Esophagus muscularis mucosa (tissue), 3 donors: ENCODE data around the gene KCNJ15.
A peak's percentile ranks its signal among the peaks of the same experiment; 100 is the strongest.

ENCODE experiments used
- POLR2AphosphoS5 ChIP-seq, 2 donors: sonication (generic); formaldehyde crosslinking; IDR thresholded peaks; one replicate each; pipeline ENCODE4 v1.6.1; 2017; ENCODE audit warnings: antibody characterized with exemption in 2 of 2
- TF ChIP-seq, protein P1 (sequence below), 3 experiments: fragments of 200-600 bp in 2 of 3; fragments of 450-650 bp in 1 of 3; sonication (generic) in 2 of 3; IDR thresholded peaks; one replicate each; pipeline ENCODE4 v1.5.1; 2017 to 2019; ENCODE audit warnings: antibody characterized with exemption in 3 of 3, mild to moderate bottlenecking in 2 of 3, moderate library complexity in 1 of 3

DNA sequence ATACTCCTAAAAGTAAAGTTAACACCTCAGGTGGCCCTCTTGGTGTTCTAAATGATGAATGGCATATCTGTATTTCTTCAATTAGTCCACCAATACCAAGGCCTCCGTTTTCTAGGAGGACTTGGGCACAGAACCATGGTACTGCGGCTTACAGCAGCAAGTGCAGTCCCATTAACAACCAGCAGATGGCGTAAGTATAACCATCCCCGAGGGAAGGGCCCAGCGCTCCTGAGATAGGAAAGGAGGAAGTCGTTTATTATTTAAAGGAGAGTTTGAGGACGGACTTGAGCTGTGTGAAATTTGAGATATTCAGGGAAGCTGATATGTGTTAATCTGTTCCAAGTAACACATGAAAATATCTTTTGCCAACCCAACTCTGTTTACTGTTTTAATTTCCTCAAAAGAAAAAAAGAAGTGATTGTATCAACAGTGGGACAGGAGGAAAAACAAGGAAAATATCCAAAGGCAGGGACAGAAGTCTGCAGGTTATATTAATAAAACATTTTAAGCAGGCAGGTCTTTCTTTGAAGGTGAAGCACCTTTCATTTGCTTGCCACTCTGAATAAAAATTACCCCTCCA is 37.7 kb upstream of the KCNJ15 start:
- TF ChIP-seq, protein P1, sequence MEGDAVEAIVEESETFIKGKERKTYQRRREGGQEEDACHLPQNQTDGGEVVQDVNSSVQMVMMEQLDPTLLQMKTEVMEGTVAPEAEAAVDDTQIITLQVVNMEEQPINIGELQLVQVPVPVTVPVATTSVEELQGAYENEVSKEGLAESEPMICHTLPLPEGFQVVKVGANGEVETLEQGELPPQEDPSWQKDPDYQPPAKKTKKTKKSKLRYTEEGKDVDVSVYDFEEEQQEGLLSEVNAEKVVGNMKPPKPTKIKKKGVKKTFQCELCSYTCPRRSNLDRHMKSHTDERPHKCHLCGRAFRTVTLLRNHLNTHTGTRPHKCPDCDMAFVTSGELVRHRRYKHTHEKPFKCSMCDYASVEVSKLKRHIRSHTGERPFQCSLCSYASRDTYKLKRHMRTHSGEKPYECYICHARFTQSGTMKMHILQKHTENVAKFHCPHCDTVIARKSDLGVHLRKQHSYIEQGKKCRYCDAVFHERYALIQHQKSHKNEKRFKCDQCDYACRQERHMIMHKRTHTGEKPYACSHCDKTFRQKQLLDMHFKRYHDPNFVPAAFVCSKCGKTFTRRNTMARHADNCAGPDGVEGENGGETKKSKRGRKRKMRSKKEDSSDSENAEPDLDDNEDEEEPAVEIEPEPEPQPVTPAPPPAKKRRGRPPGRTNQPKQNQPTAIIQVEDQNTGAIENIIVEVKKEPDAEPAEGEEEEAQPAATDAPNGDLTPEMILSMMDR (IDR thresholded peaks at IDR 0.05), result peak; percentile 89 to 96 (median 89)
- no peak for TF ChIP-seq POLR2AphosphoS5 (IDR thresholded peaks at IDR 0.05)
